Omental fat pad (tissue), 4 donors: ENCODE results near the gene LRRFIP1. TPM values are rescaled to one million over a fixed set of nuclear protein-coding genes. Genes with fewer than 3 reads are reported as not detected.

Experiments used
- ATAC-seq: fragments of 150-250 bp; one replicate; pipeline ENCODE4 v1.9.1; 2016; ENCODE audit warnings: mild to moderate bottlenecking, moderate library complexity; ENCODE audit not compliant: low FRiP score
- DNase-seq: peaks from one replicate; pipeline ENCODE4 v3.0.0-alpha.2; 2019; ENCODE audit warnings: low spot score
- total RNA-seq, 4 donors: library from RNA; depleted of rRNA; stranded (reverse); fragments of >200 nt; gene quantifications; one replicate each; pipeline ENCODE4 v1.1.0, GENCODE V29; 2016
- TF ChIP-seq, protein P1 (sequence below), 3 donors: fragments of 450-650 bp; IDR thresholded peaks; one replicate each; pipeline ENCODE4 v1.5.1; 2016 to 2017; ENCODE audit warnings: antibody characterized with exemption in 3 of 3, mild to moderate bottlenecking in 3 of 3, moderate library complexity in 2 of 3

Gene LRRFIP1
- total RNA-seq, 4 donors from 2014 or later: 90.0 to 257 (median 113) TPM

DNA sequence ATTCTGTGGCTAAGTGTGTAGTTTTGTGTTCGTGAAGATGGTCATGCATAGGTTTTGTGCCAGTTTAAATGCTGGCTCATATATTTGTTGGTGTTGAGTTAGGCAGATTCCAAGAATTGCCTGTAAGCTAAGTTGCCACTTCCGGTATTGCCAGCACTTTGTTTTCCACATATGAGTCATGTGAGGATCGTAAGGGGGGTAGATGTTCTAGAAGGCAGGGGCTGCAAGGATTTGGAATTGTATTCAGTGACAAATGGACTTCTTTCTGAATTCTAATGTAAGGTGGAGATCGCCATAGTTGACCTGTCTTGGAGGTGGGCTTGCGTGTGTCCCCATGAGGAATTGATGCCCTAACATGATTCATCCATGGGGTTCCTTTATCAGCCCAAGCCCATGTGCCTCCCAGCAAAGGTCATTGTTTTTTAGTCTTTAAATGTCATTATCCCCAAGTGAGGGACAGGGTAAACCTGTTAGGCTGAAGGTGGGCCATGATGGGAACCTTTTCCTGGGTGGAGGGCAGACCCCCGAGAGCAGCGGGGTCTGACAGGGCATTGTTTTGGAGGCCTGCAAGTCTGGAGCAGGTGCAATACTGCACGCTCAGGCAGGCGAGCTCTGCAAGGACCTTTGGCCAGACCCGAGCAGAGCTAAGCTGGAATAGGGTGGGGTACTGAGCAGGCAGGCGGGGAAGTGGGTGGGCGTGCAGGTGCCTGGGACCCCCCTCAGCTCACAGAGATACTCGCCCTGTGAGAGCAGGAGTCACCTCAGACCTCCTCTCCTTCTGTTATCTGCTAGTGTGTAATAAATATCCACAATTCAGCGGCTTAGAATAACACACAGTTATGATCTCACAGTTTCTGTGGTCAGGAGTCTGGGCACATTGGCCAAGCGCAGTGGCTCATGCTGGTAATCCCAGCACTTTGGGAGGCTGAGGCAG is 77.4 kb downstream of the LRRFIP1 start:
- DNase-seq (no peak), ATAC-seq (peak; percentile 25)
- TF ChIP-seq, protein P1, sequence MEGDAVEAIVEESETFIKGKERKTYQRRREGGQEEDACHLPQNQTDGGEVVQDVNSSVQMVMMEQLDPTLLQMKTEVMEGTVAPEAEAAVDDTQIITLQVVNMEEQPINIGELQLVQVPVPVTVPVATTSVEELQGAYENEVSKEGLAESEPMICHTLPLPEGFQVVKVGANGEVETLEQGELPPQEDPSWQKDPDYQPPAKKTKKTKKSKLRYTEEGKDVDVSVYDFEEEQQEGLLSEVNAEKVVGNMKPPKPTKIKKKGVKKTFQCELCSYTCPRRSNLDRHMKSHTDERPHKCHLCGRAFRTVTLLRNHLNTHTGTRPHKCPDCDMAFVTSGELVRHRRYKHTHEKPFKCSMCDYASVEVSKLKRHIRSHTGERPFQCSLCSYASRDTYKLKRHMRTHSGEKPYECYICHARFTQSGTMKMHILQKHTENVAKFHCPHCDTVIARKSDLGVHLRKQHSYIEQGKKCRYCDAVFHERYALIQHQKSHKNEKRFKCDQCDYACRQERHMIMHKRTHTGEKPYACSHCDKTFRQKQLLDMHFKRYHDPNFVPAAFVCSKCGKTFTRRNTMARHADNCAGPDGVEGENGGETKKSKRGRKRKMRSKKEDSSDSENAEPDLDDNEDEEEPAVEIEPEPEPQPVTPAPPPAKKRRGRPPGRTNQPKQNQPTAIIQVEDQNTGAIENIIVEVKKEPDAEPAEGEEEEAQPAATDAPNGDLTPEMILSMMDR (IDR thresholded peaks at IDR 0.05): no peak

DNA sequence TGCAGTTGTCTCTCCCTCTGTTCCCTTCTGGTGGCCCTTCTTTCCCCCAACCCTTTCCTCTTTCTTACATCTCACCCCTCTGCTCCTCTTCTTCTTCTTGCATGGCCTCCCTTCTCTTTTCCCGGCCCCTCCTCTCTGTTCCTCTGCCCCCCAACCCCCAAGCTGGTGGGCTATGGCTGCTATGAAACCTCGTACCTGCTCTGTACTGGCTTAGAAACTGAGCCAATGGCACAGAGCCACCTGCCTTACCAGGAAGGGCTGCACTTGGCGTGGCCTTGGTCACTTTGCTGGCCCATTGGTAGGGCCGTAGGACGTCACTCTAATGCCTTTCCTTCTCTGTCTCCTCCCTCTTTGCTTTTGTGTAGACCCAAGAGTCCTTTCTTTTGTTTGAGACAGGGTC is 78.9 kb downstream of the LRRFIP1 start:
- ATAC-seq: no peak
- TF ChIP-seq, protein P1 (IDR thresholded peaks at IDR 0.05): no peak
- no peak for DNase-seq

- DNase-seq: no peak
- ATAC-seq: no peak
- TF ChIP-seq, protein P1 (IDR thresholded peaks at IDR 0.05): no peak
Observed at GRCh38 chr2:237708065-237708398, 80.6 kb downstream of the LRRFIP1 start.

DNA sequence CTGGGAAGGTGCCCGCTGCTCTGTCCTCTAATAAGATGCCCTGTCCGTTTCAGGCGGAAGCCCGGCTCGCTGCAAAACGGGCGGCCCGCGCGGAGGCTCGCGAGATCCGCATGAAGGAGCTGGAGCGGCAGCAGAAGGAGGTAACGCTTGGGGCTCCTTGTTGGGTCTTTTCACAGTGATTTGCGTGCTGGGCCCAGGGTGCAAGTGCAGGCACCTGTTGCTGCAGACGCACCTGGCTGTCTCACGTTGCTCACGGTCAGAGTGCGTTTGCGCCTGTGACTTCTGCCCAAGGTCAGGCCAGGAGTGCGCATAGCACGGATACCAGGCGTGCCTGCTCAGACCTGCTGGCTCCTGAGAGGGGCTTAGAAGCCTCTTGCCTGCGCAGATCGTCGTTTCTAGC is 81.1 kb downstream of the LRRFIP1 start:
- ATAC-seq: no peak
- TF ChIP-seq, protein P1 (IDR thresholded peaks at IDR 0.05): no peak
- no peak for DNase-seq

DNA sequence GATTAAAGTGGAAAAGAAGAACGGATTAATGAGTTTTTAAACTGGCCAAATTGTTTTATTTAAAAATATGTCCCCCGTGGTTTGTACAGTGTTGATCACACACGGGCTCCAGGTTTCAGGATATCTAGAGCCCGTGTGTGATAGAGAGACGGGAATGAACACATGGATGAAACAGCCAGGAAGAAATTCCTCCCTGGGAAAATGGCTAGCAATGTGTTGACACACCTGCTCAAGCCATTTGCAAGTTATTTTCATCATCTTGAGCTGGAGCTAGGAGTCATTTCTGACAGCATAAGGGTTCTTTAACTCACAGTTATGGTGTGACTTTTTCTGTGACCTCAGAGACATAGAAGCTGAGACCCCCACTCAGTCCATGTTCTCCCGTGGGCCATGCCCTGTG is 81.6 kb downstream of the LRRFIP1 start:
- TF ChIP-seq, protein P1 (IDR thresholded peaks at IDR 0.05): no peak
- ATAC-seq: no peak
- DNase-seq: no peak

DNA sequence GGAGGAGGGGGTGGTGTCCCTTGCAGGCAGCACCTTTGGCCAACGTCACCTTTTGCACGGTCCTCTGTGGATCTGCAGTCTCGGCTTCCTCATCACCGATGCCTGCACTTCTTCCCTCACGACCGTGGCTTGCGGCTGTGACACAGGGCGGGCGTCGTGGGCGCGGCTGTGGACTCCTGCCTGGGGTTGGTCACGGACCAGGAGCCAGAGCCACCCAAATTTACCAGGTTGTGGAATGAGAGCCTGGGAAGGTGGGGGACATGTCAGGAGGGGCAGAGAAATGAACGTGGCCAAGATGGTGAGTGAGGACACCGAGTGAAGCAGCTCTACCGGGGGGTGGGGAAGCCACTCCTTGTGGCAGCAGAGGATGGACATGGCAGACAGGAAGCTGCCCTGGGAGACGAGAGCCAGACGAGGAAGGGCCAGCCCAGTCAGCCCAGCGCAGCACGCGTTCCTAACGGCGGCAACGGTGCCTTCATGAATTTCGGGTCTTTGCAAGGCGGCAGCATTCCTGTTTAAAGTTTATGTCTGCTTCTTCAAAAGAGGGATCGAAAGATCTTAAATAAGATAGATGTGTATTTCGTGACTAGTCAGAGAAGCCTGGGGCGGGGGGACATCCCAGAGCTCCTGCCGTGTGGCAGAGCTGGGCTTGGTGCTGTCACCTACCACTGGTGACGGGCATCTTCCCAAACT is 84.2 kb downstream of the LRRFIP1 start:
- DNase-seq (no peak), ATAC-seq (no peak)
- TF ChIP-seq, protein P1 (IDR thresholded peaks at IDR 0.05): no peak
